ENCODE measurements around the gene CITED4. TPM values are rescaled to one million over a fixed set of nuclear protein-coding genes. Genes with fewer than 3 reads are reported as not detected.

The CITED4 gene
- polyA plus RNA-seq, 1 of the 3 experiments (the other 2 are of a cell fraction): 10.1 TPM

DNA sequence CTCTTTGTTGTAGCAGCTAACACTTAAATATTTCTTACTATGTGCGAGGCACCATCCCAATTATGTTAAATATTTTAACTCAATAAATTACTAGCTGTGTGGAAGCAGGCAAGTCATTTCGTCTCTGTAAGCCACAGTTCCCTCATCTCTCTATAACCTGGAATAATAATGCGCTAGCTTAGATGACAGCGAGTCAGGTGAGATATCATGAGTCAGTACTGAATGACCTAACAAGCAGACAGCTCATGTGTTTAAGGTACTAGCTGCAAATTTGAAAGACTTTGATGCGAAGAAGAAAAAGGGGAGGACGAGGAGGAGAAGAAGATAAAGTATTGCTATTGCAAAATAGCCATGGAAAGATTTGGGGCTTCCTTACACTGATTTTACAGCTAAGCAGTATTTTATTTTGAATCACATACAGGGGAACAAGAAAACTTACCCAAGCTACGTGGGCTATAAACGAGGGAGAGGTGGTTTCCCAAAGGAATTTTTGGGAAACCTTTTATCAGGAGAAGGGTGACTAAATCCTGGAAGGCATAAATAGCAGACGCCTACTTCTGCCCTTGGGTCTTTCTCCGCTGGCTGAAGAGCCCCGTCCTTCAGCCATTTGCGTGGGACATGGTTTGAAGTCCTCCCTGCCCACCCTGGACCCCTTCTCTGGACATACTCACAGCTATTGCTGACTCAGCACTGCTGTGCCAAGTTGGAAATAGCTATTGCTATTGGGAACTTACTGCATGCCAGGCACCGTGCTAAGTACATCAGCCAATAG, 8.9 kb downstream of the CITED4 start:
- no peaks in the 10 kb centered on the region for H4K20me1 ChIP-seq (ENCODE audit: insufficient read depth)
- no peaks in the 10 kb centered on the region for H3K36me3 ChIP-seq (replicated peaks in 1 of 2; ENCODE audit: control insufficient read depth in 1 of 2, insufficient read depth in 2 of 2, low read length in 1 of 2)
- no peaks in the 10 kb centered on the region for H3K9me3 ChIP-seq
- H3K9ac ChIP-seq: no peak overlapping the region
- ChIA-PET CTCF (interaction anchor here (1.1 to 17.4 kb wide), 5 partner anchors 9 to 241 kb away, joined by 3 to 339 read pairs (median 3); partner anchors contain the start of gene CITED4), POLR2A (no interaction called here)
- no peaks in the 10 kb centered on the region for H3K9me2 ChIP-seq
- no peak for DNase-seq
- H3K27ac ChIP-seq (ENCODE audit: low read depth in 2 of 2, low read length in 1 of 2): no peak overlapping the region
- no peaks in the 10 kb centered on the region; a peak in 1 of 4 replicates for H3K4me1 ChIP-seq (ENCODE audit: control insufficient read depth in 1 of 2, insufficient read depth in 2 of 2, low read depth in 1 of 2, low read length in 1 of 2)
- no peaks in the 10 kb centered on the region for H3K27me3 ChIP-seq (ENCODE audit: insufficient read depth)
- no peak overlapping the region for H3K4me3 ChIP-seq (ENCODE audit: low read depth in 2 of 2, low read length in 1 of 2)
- no peak for TF ChIP-seq NFIC (IDR thresholded peaks at IDR 0.05; ENCODE audit: borderline replicate concordance)
- TF ChIP-seq ELF1 (IDR thresholded peaks at IDR 0.05): no peak
- peaks cover 2% of the 10 kb centered on the region for H3F3A ChIP-seq (replicated peaks; ENCODE audit: insufficient read depth)
- WGBS (ENCODE audit: low lambda C conversion rate): 81% methylated on average over 11 of the region's 13 CpGs
- no peak overlapping the region for H3K4me2 ChIP-seq
- no peaks in the 10 kb centered on the region for H3K79me2 ChIP-seq (ENCODE audit: insufficient read depth)
- H2AFZ ChIP-seq (ENCODE audit: low read depth): no peak overlapping the region

GRCh38 chr1:40851643-40852042, 10.5 kb downstream of the CITED4 start:
- H3K36me3 ChIP-seq (replicated peaks in 1 of 2; ENCODE audit: control insufficient read depth in 1 of 2, insufficient read depth in 2 of 2, low read length in 1 of 2): no peaks in the 10 kb centered on the region
- H3F3A ChIP-seq (replicated peaks; ENCODE audit: insufficient read depth): no peaks in the 10 kb centered on the region
- TF ChIP-seq GABPA (IDR thresholded peaks at IDR 0.05; ENCODE audit: low read depth) (no peak), RXRA (IDR thresholded peaks at IDR 0.05; ENCODE audit: borderline replicate concordance, low read depth) (no peak), FOSL2 (IDR thresholded peaks at IDR 0.05; ENCODE audit: borderline replicate concordance, low read depth) (no peak), FOXJ3 (CRISPR knock-in tag; IDR thresholded peaks at IDR 0.05) (no peak), SMC3 (IDR thresholded peaks at IDR 0.05; ENCODE audit: low read depth, low read length) (no peak), RCOR1 (IDR thresholded peaks at IDR 0.05; ENCODE audit: low read length) (no peak), CHD2 (IDR thresholded peaks at IDR 0.05; ENCODE audit: low read length, partially characterized antibody) (no peak), FOXM1 (IDR thresholded peaks at IDR 0.05; ENCODE audit: low read depth) (no peak), EZH2phosphoT487 (IDR thresholded peaks at IDR 0.05; ENCODE audit: borderline replicate concordance, low read depth) (no peak), RFX5 (IDR thresholded peaks at IDR 0.05; ENCODE audit: low read length) (no peak), NRF1 (IDR thresholded peaks at IDR 0.05; ENCODE audit: low read depth, low read length) (no peak), GATA2 (CRISPR knock-in tag; IDR thresholded peaks at IDR 0.05) (no peak), USF2 (IDR thresholded peaks at IDR 0.05; ENCODE audit: borderline replicate concordance, low read depth, low read length) (no peak), RAD21 (IDR thresholded peaks at IDR 0.05; ENCODE audit: low read length) (no peak), TCF12 (IDR thresholded peaks at IDR 0.05) (no peak), TEAD4 (IDR thresholded peaks at IDR 0.05; ENCODE audit: borderline replicate concordance, insufficient read depth) (no peak), YY1 (IDR thresholded peaks at IDR 0.05; ENCODE audit: low read depth) (no peak), TAF1 (IDR thresholded peaks at IDR 0.05; ENCODE audit: borderline replicate concordance, low read depth, low read length) (no peak)
- TF ChIP-seq, protein P1, sequence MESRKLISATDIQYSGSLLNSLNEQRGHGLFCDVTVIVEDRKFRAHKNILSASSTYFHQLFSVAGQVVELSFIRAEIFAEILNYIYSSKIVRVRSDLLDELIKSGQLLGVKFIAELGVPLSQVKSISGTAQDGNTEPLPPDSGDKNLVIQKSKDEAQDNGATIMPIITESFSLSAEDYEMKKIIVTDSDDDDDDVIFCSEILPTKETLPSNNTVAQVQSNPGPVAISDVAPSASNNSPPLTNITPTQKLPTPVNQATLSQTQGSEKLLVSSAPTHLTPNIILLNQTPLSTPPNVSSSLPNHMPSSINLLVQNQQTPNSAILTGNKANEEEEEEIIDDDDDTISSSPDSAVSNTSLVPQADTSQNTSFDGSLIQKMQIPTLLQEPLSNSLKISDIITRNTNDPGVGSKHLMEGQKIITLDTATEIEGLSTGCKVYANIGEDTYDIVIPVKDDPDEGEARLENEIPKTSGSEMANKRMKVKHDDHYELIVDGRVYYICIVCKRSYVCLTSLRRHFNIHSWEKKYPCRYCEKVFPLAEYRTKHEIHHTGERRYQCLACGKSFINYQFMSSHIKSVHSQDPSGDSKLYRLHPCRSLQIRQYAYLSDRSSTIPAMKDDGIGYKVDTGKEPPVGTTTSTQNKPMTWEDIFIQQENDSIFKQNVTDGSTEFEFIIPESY (IDR thresholded peaks at IDR 0.05; ENCODE audit: borderline replicate concordance, low read depth): no peak
- ChIA-PET CTCF (interaction anchor here (1.1 to 17.4 kb wide), 11 partner anchors 9 to 241 kb away, joined by 3 to 339 read pairs (median 6); partner anchors contain the start of gene CITED4), POLR2A (no interaction called here)
- no peak overlapping the region for H3K4me3 ChIP-seq (ENCODE audit: low read depth in 2 of 2, low read length in 1 of 2)
- H4K20me1 ChIP-seq (ENCODE audit: insufficient read depth): no peaks in the 10 kb centered on the region
- H3K27ac ChIP-seq (ENCODE audit: low read depth in 2 of 2, low read length in 1 of 2): no peak overlapping the region
- H3K9me3 ChIP-seq: no peaks in the 10 kb centered on the region
- H3K27me3 ChIP-seq (ENCODE audit: insufficient read depth): no peaks in the 10 kb centered on the region
- no peak overlapping the region for H2AFZ ChIP-seq (ENCODE audit: low read depth)
- H3K9ac ChIP-seq: no peak overlapping the region
- DNase-seq: no peak
- no peaks in the 10 kb centered on the region for H3K79me2 ChIP-seq (ENCODE audit: insufficient read depth)
- no peaks in the 10 kb centered on the region for H3K9me2 ChIP-seq
- 83% methylated on average over 6 of the region's 6 CpGs for WGBS (ENCODE audit: low lambda C conversion rate)
- no peaks in the 10 kb centered on the region; a peak in 1 of 4 replicates for H3K4me1 ChIP-seq (ENCODE audit: control insufficient read depth in 1 of 2, insufficient read depth in 2 of 2, low read depth in 1 of 2, low read length in 1 of 2)
- no peak overlapping the region for H3K4me2 ChIP-seq
